Mesothelial cell of epicardium (in vitro differentiated cells): ENCODE measurements around the gene KLF7. TPM values are rescaled to one million over a fixed set of nuclear protein-coding genes. Genes with fewer than 3 reads are reported as not detected.

ENCODE experiments used
- DNase-seq, 2 experiments: peaks; one replicate each; pipeline ENCODE4 v3.0.0; 2021; ENCODE audit warnings: low spot score in 2 of 2; ENCODE audit not compliant: unreplicated experiment in 2 of 2
- H3K27ac Mint-ChIP-seq: 2 replicates; pipeline ENCODE4 v1.8.0; 2021; ENCODE audit warnings: mixed read lengths
- H3K27me3 Mint-ChIP-seq: 2 replicates; pipeline ENCODE4 v1.8.0; 2021; ENCODE audit warnings: low read depth, mixed read lengths
- H3K36me3 Mint-ChIP-seq: 2 replicates; pipeline ENCODE4 v1.8.0; 2021; ENCODE audit warnings: mixed read lengths
- H3K4me1 Mint-ChIP-seq: 2 replicates; pipeline ENCODE4 v1.8.0; 2021; ENCODE audit warnings: mixed read lengths
- H3K4me3 Mint-ChIP-seq: 2 replicates; pipeline ENCODE4 v1.8.0; 2021; ENCODE audit warnings: mild to moderate bottlenecking, moderate library complexity, mixed read lengths
- H3K9me3 Mint-ChIP-seq: 2 replicates; pipeline ENCODE4 v1.8.0; 2021; ENCODE audit warnings: mixed read lengths
- CTCF ChIP-seq: fragments of 200-600 bp; sonication (generic); IDR thresholded peaks from one replicate; pipeline ENCODE4 v1.5.0; 2021; ENCODE audit warnings: antibody characterized with exemption; ENCODE audit not compliant: unreplicated experiment
- total RNA-seq: library from RNA; stranded (reverse); gene quantifications from 3 replicates; pipeline ENCODE4 v1.2.1, GENCODE V29; 2021

KLF7 gene
- total RNA-seq, 1 donor from 2014 or later = 17.8 TPM

GRCh38 chr2:207045531-207045930 is 120.2 kb downstream of the KLF7 start:
- peaks cover 10% of the 10 kb centered on the region for H3K4me1 Mint-ChIP-seq
- TF ChIP-seq CTCF = no peak
- H3K4me3 Mint-ChIP-seq = no peak overlapping the region
- DNase-seq = no peak
- H3K27ac Mint-ChIP-seq = no peak overlapping the region
- H3K9me3 Mint-ChIP-seq = peaks cover 4% of the 10 kb centered on the region
- H3K27me3 Mint-ChIP-seq = no peaks in the 10 kb centered on the region
- H3K36me3 Mint-ChIP-seq = no peaks in the 10 kb centered on the region

GRCh38 chr2:207044379-207045362 is 121.1 kb downstream of the KLF7 start:
- no peak for DNase-seq
- no peak overlapping the region for H3K27ac Mint-ChIP-seq
- no peaks in the 10 kb centered on the region for H3K36me3 Mint-ChIP-seq
- H3K4me3 Mint-ChIP-seq = no peak overlapping the region
- peaks cover 10% of the 10 kb centered on the region for H3K4me1 Mint-ChIP-seq
- H3K27me3 Mint-ChIP-seq = no peaks in the 10 kb centered on the region
- TF ChIP-seq CTCF = no peak
- peaks cover 4% of the 10 kb centered on the region for H3K9me3 Mint-ChIP-seq

GRCh38 chr2:207042841-207043240 is 122.9 kb downstream of the KLF7 start:
- Mint-ChIP-seq H3K9me3 (peaks cover 4% of the 10 kb centered on the region), H3K4me3 (no peak overlapping the region), H3K27ac (no peak overlapping the region), H3K4me1 (peaks cover 2% of the 10 kb centered on the region), H3K27me3 (no peaks in the 10 kb centered on the region), H3K36me3 (no peaks in the 10 kb centered on the region)
- no peak for TF ChIP-seq CTCF
- DNase-seq = no peak

- Mint-ChIP-seq H3K4me1 (peaks cover 3% of the 10 kb centered on the region), H3K27ac (no peak overlapping the region), H3K4me3 (no peak overlapping the region), H3K27me3 (no peaks in the 10 kb centered on the region), H3K36me3 (no peaks in the 10 kb centered on the region), H3K9me3 (peaks cover 4% of the 10 kb centered on the region)
- DNase-seq = no peak
- no peak for TF ChIP-seq CTCF
These were observed 123.8 kb downstream of the KLF7 start for GRCh38 chr2:207041786-207042554.

GRCh38 chr2:207041279-207041678 is 124.5 kb downstream of the KLF7 start:
- Mint-ChIP-seq H3K27ac (no peak overlapping the region), H3K4me1 (peaks cover 8% of the 10 kb centered on the region), H3K9me3 (peaks cover 4% of the 10 kb centered on the region), H3K36me3 (no peaks in the 10 kb centered on the region), H3K4me3 (no peak overlapping the region), H3K27me3 (no peaks in the 10 kb centered on the region)
- no peak for DNase-seq
- TF ChIP-seq CTCF = no peak
